GM23248 (cell line): ENCODE results near the gene HDAC4.

Source experiments
- EZH2 ChIP-seq: fragments of 200-600 bp; sonication (generic); IDR thresholded peaks from 2 replicates; pipeline ENCODE4 v1.6.1; 2018; ENCODE audit warnings: antibody characterized with exemption, mild to moderate bottlenecking; ENCODE audit not compliant: insufficient read depth, poor library complexity, severe bottlenecking
- EZH2phosphoT487 ChIP-seq: fragments of 200-600 bp; sonication (generic); IDR thresholded peaks from 2 replicates; pipeline ENCODE4 v1.6.1; 2018; ENCODE audit warnings: antibody characterized with exemption, moderate library complexity, mild to moderate bottlenecking, low read depth; ENCODE audit not compliant: insufficient read depth

DNA sequence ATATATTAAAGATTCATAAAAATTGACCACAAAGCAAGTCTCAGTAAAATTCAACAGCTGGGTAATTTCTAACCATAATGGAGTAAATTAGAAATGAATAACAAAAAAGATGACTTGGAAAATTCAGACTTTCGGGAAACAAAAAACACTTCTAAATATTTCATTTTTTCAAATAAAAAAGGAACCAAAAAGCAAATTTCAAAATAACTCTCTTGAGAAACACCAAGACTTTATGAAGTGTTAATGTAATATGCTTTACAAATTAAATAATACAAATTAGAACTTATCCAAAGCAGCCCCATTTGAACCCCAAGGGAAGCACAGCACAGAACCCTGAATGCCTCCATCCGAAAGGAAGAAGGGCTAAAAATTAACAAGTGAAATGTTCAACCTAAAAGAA is 175.9 kb downstream of the HDAC4 start:
- TF ChIP-seq EZH2 (no peak), EZH2phosphoT487 (no peak)
